Astrocyte of the hippocampus (primary cell): ENCODE measurements around the gene MLEC.
"Not testable (repeated sequence)": the region's sequence is repeated elsewhere in the genome, so short reads cannot be mapped to it uniquely, and the experiment has no call there.

ENCODE experiments used
- DNase-seq: peaks from one replicate; pipeline ENCODE4 v3.0.0; 2011; ENCODE audit warnings: low read depth, low spot score

The MLEC gene

GRCh38 chr12:120662879-120663278 lies 24.1 kb upstream of the MLEC start:
- no peak for DNase-seq

GRCh38 chr12:120663741-120664140 lies 23.2 kb upstream of the MLEC start:
- DNase-seq: no peak

GRCh38 chr12:120666571-120667390 lies 20.2 kb upstream of the MLEC start:
- DNase-seq: no peak

GRCh38 chr12:120668091-120668867 lies 18.7 kb upstream of the MLEC start:
- DNase-seq: no peak

GRCh38 chr12:120668868-120669840 lies 17.8 kb upstream of the MLEC start:
- peak; percentile 66 for DNase-seq

DNA sequence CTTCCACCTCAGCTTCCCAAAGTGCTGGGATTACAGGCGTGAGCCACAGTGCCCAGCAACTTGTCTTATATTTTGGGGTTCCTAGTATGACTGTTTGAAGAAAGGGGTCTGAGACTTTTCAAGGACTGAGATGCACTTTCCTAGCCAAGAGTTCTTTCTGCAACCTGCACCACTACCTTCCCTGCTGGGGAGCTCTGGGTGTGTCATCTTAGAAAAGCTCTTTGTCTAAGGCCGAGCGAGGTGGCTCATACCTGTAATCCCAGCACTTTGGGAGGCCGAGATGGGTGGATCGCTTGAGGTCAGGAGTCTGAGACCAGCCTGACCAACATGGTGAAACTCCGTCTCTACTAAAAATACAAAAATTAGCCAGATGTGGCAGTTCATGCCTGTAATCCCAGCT lies 16.7 kb upstream of the MLEC start:
- not testable (repeated sequence) for DNase-seq

DNA sequence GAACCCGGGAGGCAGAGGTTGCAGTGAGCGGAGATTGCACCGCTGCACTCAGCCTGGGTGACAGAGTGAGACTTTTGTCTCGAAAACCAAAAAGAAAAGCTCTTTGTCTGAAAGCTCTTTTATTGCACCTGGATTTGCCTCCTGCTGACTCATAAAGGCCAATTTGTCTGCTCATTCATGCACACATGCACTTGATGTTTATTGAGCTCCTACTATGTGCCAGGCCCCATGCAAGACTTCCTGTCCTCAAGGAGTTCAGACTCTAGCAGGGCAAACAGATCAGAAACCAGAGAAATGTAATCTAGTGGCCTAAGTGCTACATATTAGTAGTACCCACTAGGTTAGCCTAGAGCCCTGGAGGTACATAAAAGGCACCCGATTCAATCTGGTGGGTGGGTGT lies 16.3 kb upstream of the MLEC start:
- no peak for DNase-seq

DNA sequence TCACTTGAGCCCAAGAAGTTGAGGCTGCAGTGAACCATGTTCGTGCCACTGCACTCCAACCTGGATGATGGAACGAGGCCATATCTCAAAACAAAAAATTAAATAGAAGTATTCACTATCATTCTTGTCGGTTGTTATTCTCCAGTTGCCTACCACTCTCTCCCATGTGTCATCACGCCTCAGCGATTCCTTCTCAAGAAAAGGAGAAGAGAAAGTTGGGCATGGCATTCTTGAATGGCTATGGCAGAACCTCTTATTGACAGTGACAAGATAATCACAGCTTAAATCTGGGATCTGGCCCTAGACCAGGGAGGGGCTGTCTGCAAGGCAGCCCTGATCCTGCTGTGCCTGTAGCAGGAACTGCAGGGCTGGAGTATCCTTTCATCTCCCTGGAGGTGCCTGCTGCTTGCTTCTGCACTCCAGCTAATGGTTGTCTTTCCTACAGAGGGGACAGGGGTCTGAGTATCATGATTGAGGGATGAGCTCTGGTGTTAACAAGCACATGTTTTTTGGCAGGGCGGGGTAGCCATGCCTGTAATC lies 12.8 kb upstream of the MLEC start:
- DNase-seq: no peak

DNA sequence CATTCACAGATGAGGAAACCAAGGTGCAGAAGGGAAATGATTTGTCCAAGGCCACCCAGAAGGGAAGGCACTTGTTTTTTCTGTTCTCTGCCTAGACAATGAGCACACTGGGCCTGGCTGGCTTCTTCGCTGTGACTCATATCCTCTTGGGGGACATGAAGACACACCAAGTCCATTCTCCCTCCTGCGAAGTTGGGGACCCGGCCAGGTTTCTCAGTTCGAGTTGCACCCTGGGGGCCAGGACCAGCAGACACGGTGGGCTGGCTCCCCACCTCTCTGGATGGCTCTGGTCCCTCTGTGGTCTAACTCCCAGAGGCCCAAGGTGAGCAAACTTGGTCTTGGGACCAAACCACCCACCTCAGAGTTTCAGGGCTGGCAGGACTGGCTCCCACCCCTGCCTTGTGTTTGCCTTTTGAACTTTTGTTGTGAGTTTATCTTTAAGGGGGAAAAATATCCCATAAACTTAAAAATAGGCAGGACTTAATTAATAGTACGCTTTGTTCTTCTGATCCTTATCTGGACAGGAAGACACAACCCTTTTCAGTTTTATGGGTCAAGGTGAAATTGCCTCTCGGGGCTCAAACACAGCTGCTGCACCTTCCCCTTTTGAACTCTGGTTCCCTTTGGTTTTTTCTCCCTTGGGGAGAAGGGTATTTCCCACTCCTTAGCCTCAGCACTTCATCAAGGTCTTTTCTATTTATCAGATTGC lies 9.0 kb upstream of the MLEC start:
- DNase-seq: no peak

GRCh38 chr12:120678572-120678971 lies 8.4 kb upstream of the MLEC start:
- DNase-seq: no peak

DNA sequence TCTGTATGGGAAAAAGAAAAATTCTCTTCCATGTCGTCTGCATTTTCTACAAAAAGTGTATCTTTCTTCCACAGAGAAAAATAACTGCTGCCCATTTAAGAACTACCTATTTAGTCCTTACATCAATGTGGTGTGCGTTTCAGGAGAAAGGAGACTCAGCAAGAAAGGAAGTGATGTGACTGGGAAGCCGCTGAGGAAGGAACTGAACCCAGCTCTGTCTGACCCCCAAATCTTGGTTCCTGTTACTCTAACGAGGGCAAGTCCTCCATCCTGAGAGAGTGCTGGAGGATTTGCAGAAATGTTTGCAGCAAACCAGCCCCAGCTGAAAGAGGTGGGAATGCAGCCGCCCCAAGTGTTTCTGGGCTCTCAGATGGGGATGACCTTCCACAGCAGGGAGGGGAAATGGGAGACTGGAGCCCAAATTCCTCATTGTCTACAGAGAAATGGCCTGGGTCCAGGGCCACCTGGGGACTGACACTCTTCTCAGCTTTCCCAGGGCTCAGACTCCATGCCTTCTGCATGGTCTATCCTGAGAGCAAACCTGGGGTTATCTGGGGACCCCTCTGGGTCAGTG lies 6.7 kb upstream of the MLEC start:
- DNase-seq: no peak

DNA sequence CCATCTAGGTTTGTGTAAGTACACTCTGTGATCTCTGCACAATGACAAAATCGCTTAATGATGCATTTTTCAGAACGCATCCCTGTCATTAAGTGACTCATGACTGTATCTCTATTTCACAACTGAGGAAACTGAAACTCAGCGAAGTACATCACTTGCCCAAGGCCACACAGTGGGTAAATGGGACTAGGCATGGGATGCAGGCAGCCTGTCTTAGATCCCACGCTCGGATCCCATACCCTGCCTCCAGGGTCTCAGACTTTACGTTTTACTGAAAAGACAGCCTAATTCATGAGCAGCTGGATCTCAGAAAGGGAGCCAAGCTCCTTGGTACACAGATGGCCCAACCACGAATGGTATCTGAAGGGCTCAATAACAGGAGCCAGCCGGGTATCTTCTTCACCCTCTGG lies 2.4 kb upstream of the MLEC start:
- no peak for DNase-seq

DNA sequence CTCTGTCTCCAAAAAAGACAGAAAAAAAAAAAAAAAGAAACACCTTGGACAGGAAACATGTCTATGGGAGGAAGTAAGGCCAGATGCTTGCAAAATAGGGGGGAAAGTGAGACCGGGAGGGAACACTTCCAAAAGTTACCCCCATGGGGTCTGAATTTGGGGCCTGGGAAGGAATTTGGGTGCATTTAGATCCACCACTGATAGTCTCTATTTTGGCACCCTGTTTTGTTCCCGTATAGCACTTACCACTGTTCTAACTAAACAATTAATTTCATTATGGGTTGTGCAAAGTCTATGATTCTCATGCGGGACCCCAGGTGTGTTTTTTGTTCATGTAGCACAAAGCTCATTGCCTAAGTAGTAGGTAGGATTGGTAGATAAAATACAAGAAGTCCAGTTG lies 1.4 kb upstream of the MLEC start:
- DNase-seq: no peak

DNA sequence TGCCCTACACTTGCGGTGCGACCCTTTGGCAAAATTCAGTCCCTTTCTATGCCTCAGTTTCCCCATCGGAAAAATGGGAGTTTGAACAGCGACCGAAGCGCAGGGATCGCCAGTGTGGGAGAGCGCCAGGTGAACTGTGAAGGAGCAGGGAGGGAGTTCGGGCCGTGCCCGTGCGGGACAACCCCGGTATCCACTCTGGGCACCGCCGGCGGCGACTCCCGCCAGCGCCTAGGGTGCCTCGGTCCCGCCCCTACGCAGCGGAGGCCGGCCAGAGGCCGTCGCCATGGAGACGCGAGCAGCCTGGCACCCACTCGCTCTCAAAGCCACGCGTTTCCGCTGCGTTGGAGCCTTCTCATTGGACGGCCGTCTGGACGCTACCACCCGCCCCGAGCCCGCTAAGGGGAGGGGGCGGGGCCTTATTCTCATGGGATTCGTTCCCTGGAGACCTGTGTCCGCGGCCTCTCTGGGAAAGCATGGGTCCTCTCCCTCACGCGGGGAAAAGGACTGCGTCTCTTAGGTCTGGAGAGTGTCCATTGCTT lies 729 bp upstream of the MLEC start:
- DNase-seq: peak; percentile 99

DNA sequence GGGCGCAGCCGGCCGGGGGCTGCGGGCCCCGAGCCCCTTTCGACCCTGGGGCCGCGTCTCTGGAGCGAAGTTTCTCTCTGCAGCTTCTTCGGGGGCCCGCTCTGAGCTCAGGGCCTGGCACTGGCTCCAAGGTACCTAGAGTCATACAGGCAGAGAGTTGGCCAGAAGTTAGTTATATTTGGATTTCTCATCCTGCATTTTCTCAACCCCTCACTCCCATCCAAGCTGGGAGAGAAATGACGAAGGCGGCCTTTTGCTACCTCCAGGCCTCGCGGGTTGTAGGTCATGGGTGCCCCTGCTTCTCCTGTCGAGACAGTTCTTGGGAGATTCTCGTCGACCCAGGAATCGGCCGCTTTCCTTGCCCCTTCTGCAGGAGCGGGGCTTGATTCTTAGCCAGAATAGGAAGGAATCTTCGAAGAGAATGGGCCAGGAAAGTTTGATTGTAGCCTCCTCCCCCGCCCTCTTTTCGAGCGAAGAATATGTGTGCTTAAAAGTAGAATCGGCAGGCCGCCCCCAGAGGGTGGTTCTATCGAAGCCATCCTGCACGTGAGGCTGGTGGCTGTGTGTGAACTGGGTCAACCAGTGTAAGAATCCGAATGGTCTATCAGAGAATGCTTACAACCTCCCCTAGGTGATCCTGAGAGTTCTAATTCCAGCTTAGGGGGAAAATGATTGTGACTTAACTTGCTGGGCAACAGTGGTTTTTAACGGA lies 785 bp downstream of the MLEC start:
- DNase-seq: peak; percentile 39

- peak; percentile 57 for DNase-seq
These were observed 1.6 kb downstream of the MLEC start for GRCh38 chr12:120688527-120689071.

GRCh38 chr12:120689397-120690082 lies 2.6 kb downstream of the MLEC start:
- DNase-seq: peak; percentile 59

DNA sequence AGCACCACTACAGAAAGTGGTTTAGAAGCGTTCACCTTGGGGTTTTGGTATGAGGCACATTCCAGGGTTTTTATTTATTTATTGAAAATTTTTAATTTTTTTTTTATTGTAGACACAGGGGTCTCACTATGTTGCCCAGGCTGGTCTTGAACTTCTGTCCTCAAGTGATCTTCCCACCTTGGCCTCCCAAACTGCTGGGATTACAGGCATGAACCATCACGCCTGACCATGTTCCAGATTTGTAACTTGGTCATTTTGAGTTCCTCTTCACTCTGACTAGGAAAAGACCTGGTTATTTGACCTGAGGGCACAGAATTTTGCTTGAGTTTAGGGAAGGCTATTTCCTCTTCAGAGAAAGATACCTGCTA lies 3.1 kb downstream of the MLEC start:
- DNase-seq: no peak

DNA sequence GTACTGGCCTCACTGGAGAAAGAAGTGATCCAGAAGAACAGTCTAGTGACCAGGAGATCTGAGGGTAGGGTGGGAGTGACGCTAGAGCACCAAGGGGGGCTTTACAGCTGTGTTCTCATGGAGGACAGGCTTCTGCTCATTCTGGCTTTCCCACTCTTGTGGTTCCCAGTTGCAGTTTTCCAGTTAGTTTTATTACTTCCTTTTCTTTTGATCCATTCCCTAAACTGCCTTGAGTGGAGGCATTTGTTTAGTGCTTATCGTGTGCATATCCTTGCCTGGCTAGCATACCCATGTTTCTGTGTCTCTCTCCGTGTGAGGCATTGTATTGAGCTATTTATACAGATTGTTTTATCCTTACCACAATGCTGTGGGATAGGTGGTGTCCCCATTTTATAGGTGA lies 4.0 kb downstream of the MLEC start:
- no peak for DNase-seq
